Loucy (cell line): Measurements from ENCODE around the gene TEAD4.

Experiments
- H2AFZ ChIP-seq: fragments of 200-600 bp; sonication (generic); 2 replicates; pipeline ENCODE4 v1.6.0; 2016; ENCODE audit warnings: antibody characterized with exemption, mild to moderate bottlenecking, low read length, moderate library complexity
- H3F3A ChIP-seq: fragments of 200-600 bp; 2 replicates; pipeline ENCODE4 v1.6.0; 2016; ENCODE audit warnings: antibody characterized with exemption, low read depth, mild to moderate bottlenecking
- H3K27me3 ChIP-seq: fragments of 200-600 bp; sonication (generic); 2 replicates; pipeline ENCODE4 v1.6.1; 2014; ENCODE audit warnings: low read length, mild to moderate bottlenecking; ENCODE audit not compliant: insufficient read depth, poor library complexity, severe bottlenecking
- H3K36me3 ChIP-seq: fragments of 200-600 bp; sonication (generic); 2 replicates; pipeline ENCODE4 v1.6.1; 2016; ENCODE audit warnings: low read length; ENCODE audit not compliant: insufficient read depth
- H3K4me1 ChIP-seq: fragments of 200-600 bp; sonication (generic); 2 replicates; pipeline ENCODE4 v1.5.1; 2014; ENCODE audit warnings: low read length, mild to moderate bottlenecking; ENCODE audit not compliant: insufficient read depth, poor library complexity, severe bottlenecking
- H3K4me2 ChIP-seq: fragments of 200-600 bp; sonication (generic); 2 replicates; pipeline ENCODE4 v1.6.0; 2014; ENCODE audit warnings: antibody characterized with exemption, low read length, low read depth, mild to moderate bottlenecking; ENCODE audit not compliant: poor library complexity, severe bottlenecking
- H3K4me3 ChIP-seq: fragments of 200-600 bp; sonication (generic); 2 replicates; pipeline ENCODE4 v1.5.1; 2014; ENCODE audit warnings: low read length, mild to moderate bottlenecking, mixed read lengths; ENCODE audit not compliant: poor library complexity, severe bottlenecking
- H3K79me2 ChIP-seq: fragments of 200-600 bp; sonication (generic); 2 replicates; pipeline ENCODE4 v1.6.1; 2014; ENCODE audit warnings: low read length; ENCODE audit not compliant: insufficient read depth
- H3K9ac ChIP-seq: fragments of 200-600 bp; sonication (generic); 2 replicates; pipeline ENCODE4 v1.6.0; 2014; ENCODE audit warnings: mild to moderate bottlenecking, low read depth, low read length, moderate library complexity; ENCODE audit not compliant: poor library complexity, severe bottlenecking
- H3K9me2 ChIP-seq: fragments of 200-600 bp; sonication (generic); replicated peaks from 2 replicates; pipeline ENCODE4 v1.6.1; 2016; ENCODE audit warnings: low read depth, low read length, mixed read lengths
- H3K9me3 ChIP-seq: fragments of 200-600 bp; sonication (generic); 2 replicates; pipeline ENCODE4 v1.6.1; 2014; ENCODE audit warnings: mild to moderate bottlenecking, antibody characterized with exemption, low read length, low read depth; ENCODE audit not compliant: insufficient read depth
- H4K20me1 ChIP-seq: fragments of 200-600 bp; sonication (generic); 2 replicates; pipeline ENCODE4 v1.6.0; 2014; ENCODE audit warnings: antibody characterized with exemption, low read length, mild to moderate bottlenecking; ENCODE audit not compliant: insufficient read depth, poor library complexity, severe bottlenecking
- CTCF ChIP-seq: fragments of 200-600 bp; sonication (generic); conservative IDR thresholded peaks from 2 replicates; pipeline ENCODE4 v1.5.1; 2014; ENCODE audit warnings: mild to moderate bottlenecking, antibody characterized with exemption, low read length
- EZH2phosphoT487 ChIP-seq: fragments of 200-600 bp; IDR thresholded peaks from 2 replicates; pipeline ENCODE4 v1.6.1; 2018; ENCODE audit warnings: antibody characterized with exemption, mild to moderate bottlenecking, moderate library complexity, borderline replicate concordance

The TEAD4 gene

DNA sequence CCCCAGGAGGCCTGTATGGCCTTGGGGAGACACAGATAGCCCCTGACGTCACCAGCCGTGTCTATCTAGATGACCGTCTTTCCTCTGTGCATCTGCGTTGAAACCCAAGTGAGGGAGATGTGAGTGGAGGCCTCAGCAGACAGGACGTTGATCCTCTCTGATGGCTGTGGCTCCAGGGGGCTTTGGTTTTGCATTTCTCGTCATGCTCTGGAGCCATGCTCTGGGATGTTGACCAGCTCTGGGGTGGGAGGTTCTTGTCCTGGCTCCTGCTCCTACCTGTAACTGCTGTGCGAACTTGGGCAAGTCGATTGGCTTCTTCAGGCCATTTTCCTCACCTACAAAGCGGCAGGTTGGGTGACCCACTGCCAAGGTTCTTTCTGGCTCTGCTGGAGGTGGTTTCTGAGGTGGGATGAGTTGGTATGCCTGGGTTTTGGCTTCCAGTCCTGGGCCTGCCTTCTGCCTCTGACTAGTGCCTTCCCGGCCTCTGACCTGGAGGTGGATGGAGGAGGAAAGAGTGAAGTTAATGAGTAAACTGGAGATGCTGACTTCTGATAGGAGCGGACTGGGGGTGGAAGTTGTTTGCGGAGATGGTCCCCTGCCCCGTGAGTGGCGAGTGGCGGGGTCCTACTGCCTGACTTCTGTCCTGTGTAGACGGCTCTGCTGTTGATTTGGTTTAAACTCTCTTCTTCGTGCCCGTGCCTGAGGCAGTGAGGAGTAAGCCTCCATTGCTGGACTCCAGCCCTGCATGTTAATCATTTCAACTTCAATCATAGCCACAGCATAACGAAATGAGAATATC is 126.3 kb downstream of the TEAD4 start:
- Histone ChIP-seq H3K4me1 (peaks cover 8% of the 10 kb centered on the region), H3K9ac (no peak overlapping the region), H3K9me2 (no peaks in the 10 kb centered on the region), H3K4me2 (no peak overlapping the region), H3F3A (no peaks in the 10 kb centered on the region), H3K27me3 (no peaks in the 10 kb centered on the region), H2AFZ (no peak overlapping the region), H4K20me1 (no peaks in the 10 kb centered on the region), H3K4me3 (no peak overlapping the region), H3K36me3 (no peaks in the 10 kb centered on the region), H3K79me2 (no peaks in the 10 kb centered on the region), H3K9me3 (no peaks in the 10 kb centered on the region)
- TF ChIP-seq EZH2phosphoT487 (no peak), CTCF (no peak)

GRCh38 chr12:3086211-3086610 is 127.0 kb downstream of the TEAD4 start:
- Histone ChIP-seq H3K79me2 (no peaks in the 10 kb centered on the region), H3F3A (no peaks in the 10 kb centered on the region), H3K9ac (no peak overlapping the region), H3K27me3 (no peaks in the 10 kb centered on the region), H3K4me3 (no peak overlapping the region), H2AFZ (no peak overlapping the region), H3K36me3 (no peaks in the 10 kb centered on the region), H3K9me3 (no peaks in the 10 kb centered on the region), H3K4me1 (peaks cover 8% of the 10 kb centered on the region), H4K20me1 (no peaks in the 10 kb centered on the region), H3K9me2 (no peaks in the 10 kb centered on the region), H3K4me2 (no peak overlapping the region)
- TF ChIP-seq CTCF = no peak
- TF ChIP-seq EZH2phosphoT487 = no peak

- Histone ChIP-seq H4K20me1 (no peaks in the 10 kb centered on the region), H3K9ac (no peak overlapping the region), H3K4me1 (peaks cover 8% of the 10 kb centered on the region), H2AFZ (no peak overlapping the region), H3K36me3 (no peaks in the 10 kb centered on the region), H3K79me2 (no peaks in the 10 kb centered on the region), H3K27me3 (no peaks in the 10 kb centered on the region), H3K9me2 (no peaks in the 10 kb centered on the region), H3K4me2 (no peak overlapping the region), H3K9me3 (no peaks in the 10 kb centered on the region), H3F3A (no peaks in the 10 kb centered on the region), H3K4me3 (no peak overlapping the region)
- TF ChIP-seq CTCF (no peak), EZH2phosphoT487 (no peak)
Observed at GRCh38 chr12:3086729-3087323, 127.6 kb downstream of the TEAD4 start.
